Endothelial cell (in vitro differentiated cells): Measurements from ENCODE around the gene TPH2. TPM values are rescaled to one million over a fixed set of nuclear protein-coding genes. Genes with fewer than 3 reads are reported as not detected.

ENCODE experiments used
- DNase-seq: peaks from one replicate; pipeline ENCODE4 v3.0.0; 2021; ENCODE audit warnings: low spot score
- H3K27ac Mint-ChIP-seq: one replicate; pipeline ENCODE4 v1.8.0; 2021; ENCODE audit warnings: mixed read lengths, inconsistent platforms; ENCODE audit not compliant: unreplicated experiment
- H3K27me3 Mint-ChIP-seq: one replicate; pipeline ENCODE4 v1.8.0; 2021; ENCODE audit warnings: mild to moderate bottlenecking, moderate library complexity, mixed read lengths, inconsistent platforms; ENCODE audit not compliant: unreplicated experiment
- H3K36me3 Mint-ChIP-seq: one replicate; pipeline ENCODE4 v1.8.0; 2021; ENCODE audit warnings: mild to moderate bottlenecking, low read depth, mixed read lengths, inconsistent platforms; ENCODE audit not compliant: unreplicated experiment
- H3K4me1 Mint-ChIP-seq: one replicate; pipeline ENCODE4 v1.8.0; 2021; ENCODE audit warnings: mild to moderate bottlenecking, mixed read lengths, inconsistent platforms; ENCODE audit not compliant: unreplicated experiment
- H3K4me3 Mint-ChIP-seq: one replicate; pipeline ENCODE4 v1.8.0; 2021; ENCODE audit warnings: mild to moderate bottlenecking, mixed read lengths, inconsistent platforms; ENCODE audit not compliant: unreplicated experiment
- H3K9me3 Mint-ChIP-seq: one replicate; pipeline ENCODE4 v1.8.0; 2021; ENCODE audit warnings: mixed read lengths, inconsistent platforms; ENCODE audit not compliant: unreplicated experiment
- total RNA-seq: library from RNA; stranded (reverse); fragmentation: NEBNext Ultra II Directional; extraction: Animal tissue kit (Norgen Biotek cat#: 25700); gene quantifications from one replicate; pipeline ENCODE4 v1.2.1, GENCODE V29; 2021; ENCODE audit not compliant: unreplicated experiment
- TF ChIP-seq, protein P1 (sequence below): fragments of 200-600 bp; sonication (generic); IDR thresholded peaks from one replicate; pipeline ENCODE4 v1.5.0; 2021; ENCODE audit warnings: antibody characterized with exemption; ENCODE audit not compliant: unreplicated experiment

Gene TPH2
- total RNA-seq, 1 donor from 2014 or later: 0.10 TPM

DNA sequence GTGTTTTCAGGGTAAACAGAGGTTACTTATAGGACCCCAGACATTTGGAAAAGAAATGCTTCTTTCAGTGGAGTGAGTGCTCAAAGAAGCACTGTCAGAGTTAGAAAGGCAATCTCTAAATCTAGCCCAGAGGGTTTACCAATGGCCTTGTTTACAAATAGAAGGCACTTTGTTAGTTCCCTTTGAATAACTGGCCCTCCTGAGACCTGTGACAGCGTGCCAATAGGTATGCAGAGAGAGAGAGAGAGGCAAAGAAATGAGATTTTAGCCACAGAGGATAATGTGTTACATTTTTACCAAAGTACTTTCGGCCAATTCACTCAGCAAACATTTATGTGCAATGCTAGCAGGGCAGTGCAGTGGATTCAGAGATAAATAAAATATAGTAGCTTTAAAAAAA, 41.9 kb downstream of the TPH2 start:
- H3K4me1 Mint-ChIP-seq: peaks cover 7% of the 10 kb centered on the region
- no peaks in the 10 kb centered on the region for H3K27me3 Mint-ChIP-seq
- TF ChIP-seq, protein P1, sequence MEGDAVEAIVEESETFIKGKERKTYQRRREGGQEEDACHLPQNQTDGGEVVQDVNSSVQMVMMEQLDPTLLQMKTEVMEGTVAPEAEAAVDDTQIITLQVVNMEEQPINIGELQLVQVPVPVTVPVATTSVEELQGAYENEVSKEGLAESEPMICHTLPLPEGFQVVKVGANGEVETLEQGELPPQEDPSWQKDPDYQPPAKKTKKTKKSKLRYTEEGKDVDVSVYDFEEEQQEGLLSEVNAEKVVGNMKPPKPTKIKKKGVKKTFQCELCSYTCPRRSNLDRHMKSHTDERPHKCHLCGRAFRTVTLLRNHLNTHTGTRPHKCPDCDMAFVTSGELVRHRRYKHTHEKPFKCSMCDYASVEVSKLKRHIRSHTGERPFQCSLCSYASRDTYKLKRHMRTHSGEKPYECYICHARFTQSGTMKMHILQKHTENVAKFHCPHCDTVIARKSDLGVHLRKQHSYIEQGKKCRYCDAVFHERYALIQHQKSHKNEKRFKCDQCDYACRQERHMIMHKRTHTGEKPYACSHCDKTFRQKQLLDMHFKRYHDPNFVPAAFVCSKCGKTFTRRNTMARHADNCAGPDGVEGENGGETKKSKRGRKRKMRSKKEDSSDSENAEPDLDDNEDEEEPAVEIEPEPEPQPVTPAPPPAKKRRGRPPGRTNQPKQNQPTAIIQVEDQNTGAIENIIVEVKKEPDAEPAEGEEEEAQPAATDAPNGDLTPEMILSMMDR: no peak

DNA sequence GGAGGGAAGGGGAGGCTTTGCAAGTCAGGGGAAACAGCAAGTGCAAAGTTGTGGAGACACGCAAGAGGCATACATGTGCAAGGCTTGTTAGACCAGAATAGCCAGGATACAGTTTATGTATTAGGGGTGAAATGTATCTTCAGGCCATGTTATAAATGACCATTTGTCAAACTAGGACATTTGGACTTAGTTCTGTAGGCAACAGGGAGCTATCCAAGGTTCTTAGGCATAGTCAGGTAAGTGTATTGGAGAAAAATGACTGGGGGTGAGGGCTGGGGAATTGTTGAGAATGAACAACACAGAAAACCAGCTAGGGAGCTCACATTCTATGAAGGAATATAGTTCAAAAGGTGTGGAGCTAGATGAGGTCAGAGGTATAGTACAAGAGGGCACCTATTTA, 42.5 kb downstream of the TPH2 start:
- no peaks in the 10 kb centered on the region for H3K27me3 Mint-ChIP-seq
- peaks cover 7% of the 10 kb centered on the region for H3K4me1 Mint-ChIP-seq
- no peak overlapping the region for H3K27ac Mint-ChIP-seq
- TF ChIP-seq, protein P1: no peak
- H3K9me3 Mint-ChIP-seq: no peaks in the 10 kb centered on the region
- no peak for DNase-seq
- H3K36me3 Mint-ChIP-seq: no peaks in the 10 kb centered on the region
- no peak overlapping the region for H3K4me3 Mint-ChIP-seq

More for the DNA sequence above, 41.9 kb downstream of the TPH2 start:
- Mint-ChIP-seq H3K4me3 (no peak overlapping the region), H3K27ac (no peak overlapping the region), H3K9me3 (no peaks in the 10 kb centered on the region), H3K36me3 (no peaks in the 10 kb centered on the region)
- DNase-seq: no peak

DNA sequence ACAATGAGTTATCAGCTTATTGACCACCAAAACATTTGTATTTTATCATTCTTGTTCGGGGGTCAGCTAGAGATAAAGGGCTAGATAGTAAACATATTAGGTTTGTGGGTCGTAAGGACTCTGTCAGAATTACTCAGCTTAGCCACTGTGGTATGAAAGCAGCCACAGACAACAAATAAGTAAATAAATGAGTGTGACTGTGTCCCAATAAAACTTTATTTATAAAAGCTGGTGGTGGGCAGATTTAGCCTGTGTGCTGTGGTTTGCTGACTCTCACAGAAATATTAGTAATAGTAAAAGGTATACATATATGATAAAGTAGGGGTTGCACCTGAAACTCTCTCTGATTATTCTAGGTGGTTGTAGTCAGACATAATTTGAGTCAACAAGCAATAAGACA, 56.1 kb downstream of the TPH2 start:
- no peaks in the 10 kb centered on the region for H3K9me3 Mint-ChIP-seq
- H3K27ac Mint-ChIP-seq: no peak overlapping the region
- DNase-seq: no peak
- H3K4me1 Mint-ChIP-seq: no peaks in the 10 kb centered on the region
- no peaks in the 10 kb centered on the region for H3K27me3 Mint-ChIP-seq
- H3K36me3 Mint-ChIP-seq: no peaks in the 10 kb centered on the region
- TF ChIP-seq, protein P1: no peak
- no peak overlapping the region for H3K4me3 Mint-ChIP-seq

DNA sequence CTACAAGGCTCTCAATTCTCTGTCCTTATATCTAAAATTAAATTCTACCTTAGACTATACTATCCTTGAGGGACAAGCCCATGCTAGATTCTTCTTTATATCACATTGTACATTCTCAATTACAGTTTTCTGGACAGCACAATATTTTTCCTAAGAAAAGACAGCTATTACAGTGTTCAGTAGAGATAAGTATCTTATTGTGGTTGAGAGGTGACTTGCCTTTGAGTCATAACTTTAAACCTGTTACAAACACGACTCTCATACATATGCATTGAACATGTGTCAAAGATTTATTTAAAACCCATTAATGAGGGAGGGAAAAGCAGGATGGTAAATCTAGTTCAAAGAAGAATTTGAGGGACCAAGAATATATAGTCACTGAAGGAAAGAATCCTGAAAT, 61.1 kb downstream of the TPH2 start:
- DNase-seq: no peak
- no peaks in the 10 kb centered on the region for H3K9me3 Mint-ChIP-seq
- H3K36me3 Mint-ChIP-seq: no peaks in the 10 kb centered on the region
- H3K27ac Mint-ChIP-seq: no peak overlapping the region
- no peaks in the 10 kb centered on the region for H3K4me1 Mint-ChIP-seq
- TF ChIP-seq, protein P1: no peak
- no peak overlapping the region for H3K4me3 Mint-ChIP-seq
- H3K27me3 Mint-ChIP-seq: no peaks in the 10 kb centered on the region

DNA sequence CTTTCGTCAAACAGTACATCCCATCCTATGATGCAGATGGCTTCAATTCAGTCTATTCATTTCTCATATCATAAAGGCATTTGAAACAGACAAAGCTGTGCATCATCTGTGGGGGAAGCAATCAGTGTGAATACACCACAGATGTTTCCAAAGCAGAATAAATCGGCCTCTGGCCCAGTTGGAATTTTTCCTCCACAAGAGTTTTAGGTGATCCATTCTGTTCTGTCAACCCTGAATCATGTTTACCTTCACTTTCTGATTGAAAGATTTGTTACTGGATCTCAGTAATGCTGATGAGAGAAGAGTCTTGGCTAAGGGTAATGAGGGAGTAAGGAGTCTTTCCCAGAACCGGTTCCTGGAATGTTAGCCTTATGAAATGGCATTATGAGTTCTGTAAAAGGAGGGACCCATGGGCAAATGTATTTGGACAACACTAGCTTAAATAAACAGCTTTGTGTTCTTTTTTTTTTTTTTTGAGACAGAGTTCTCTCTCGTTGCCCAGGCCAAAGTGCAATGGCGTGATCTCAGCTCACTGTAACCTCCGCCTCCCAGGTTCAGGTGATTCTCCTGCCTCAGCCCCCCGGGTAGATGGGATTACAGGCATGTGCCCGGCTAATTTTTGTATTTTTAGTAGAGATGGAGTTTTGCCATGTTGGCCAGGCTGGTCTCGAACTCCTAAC, 62.5 kb downstream of the TPH2 start:
- no peaks in the 10 kb centered on the region for H3K4me1 Mint-ChIP-seq

More for the DNA sequence above, 62.5 kb downstream of the TPH2 start:
- TF ChIP-seq, protein P1: no peak
- Mint-ChIP-seq H3K27me3 (no peaks in the 10 kb centered on the region), H3K9me3 (no peaks in the 10 kb centered on the region), H3K36me3 (no peaks in the 10 kb centered on the region), H3K27ac (no peak overlapping the region), H3K4me3 (no peak overlapping the region)
- DNase-seq: no peak
